Kidney (tissue), 14 donors: ENCODE data around the gene SCUBE2. TPM values are rescaled to one million over a fixed set of nuclear protein-coding genes. Genes with fewer than 3 reads are reported as not detected.
A peak's percentile ranks its signal among the peaks of the same experiment; 100 is the strongest.

Source experiments
- DNase-seq, 5 donors: peaks; one replicate each; pipeline ENCODE4 v3.0.0-alpha.2; 2013 to 2020
- FAIRE-seq: peaks from 2 replicates; lab custom pipeline; 2012; peaks lifted over from hg19 to GRCh38; lab: Jason Lieb, UNC
- H3K27ac ChIP-seq, 2 donors: one replicate each; pipeline ENCODE4 v1.7.0; 2013; ENCODE audit warnings: low read depth in 2 of 2, low read length in 2 of 2, inconsistent platforms in 1 of 2
- H3K27me3 ChIP-seq: one replicate; pipeline ENCODE4 v1.7.1; 2013; ENCODE audit warnings: low read length, inconsistent platforms; ENCODE audit not compliant: control insufficient read depth, insufficient read depth
- H3K36me3 ChIP-seq, 3 donors: one replicate each; pipeline versions ENCODE4 v1.7.0 to v1.7.1; 2013; ENCODE audit warnings: low read length in 3 of 3, control low read depth in 1 of 3, inconsistent platforms in 1 of 3; ENCODE audit not compliant: insufficient read depth in 3 of 3, control insufficient read depth in 2 of 3
- H3K4me1 ChIP-seq, 3 donors: one replicate each; pipeline versions ENCODE4 v1.7.0 to v1.7.1; 2013; ENCODE audit warnings: low read length in 3 of 3, inconsistent platforms in 1 of 3, low read depth in 1 of 3; ENCODE audit not compliant: control insufficient read depth in 2 of 3, insufficient read depth in 2 of 3
- H3K4me3 ChIP-seq, 3 donors: one replicate each; pipeline versions ENCODE4 v1.7.0 to v1.8.1; 2013; ENCODE audit warnings: low read length in 3 of 3, control low read depth in 1 of 3, inconsistent platforms in 1 of 3
- H3K9ac ChIP-seq, 3 donors: one replicate each; pipeline versions ENCODE4 v1.7.0 to v1.7.1; 2013; ENCODE audit warnings: low read length in 3 of 3, control low read depth in 1 of 3, inconsistent platforms in 1 of 3
- H3K9me3 ChIP-seq, 3 donors: one replicate each; pipeline versions ENCODE4 v1.7.0 to v1.7.1; 2013; ENCODE audit warnings: low read length in 3 of 3, control low read depth in 1 of 3, inconsistent platforms in 1 of 3; ENCODE audit not compliant: control insufficient read depth in 2 of 3, insufficient read depth in 1 of 3
- CTCF ChIP-seq: IDR thresholded peaks from 3 replicates; pipeline ENCODE4 v1.5.1; 2012; ENCODE audit warnings: mild to moderate bottlenecking, moderate library complexity, borderline replicate concordance; ENCODE audit not compliant: insufficient read depth; ENCODE audit errors: extremely low read depth
- intact Hi-C: fragments of 100-400 bp; cut with DNase I; formaldehyde crosslinking; loops from one replicate; pipeline ENCODE4 v1.11.1; 2022
- polyA plus RNA-seq: library from polyadenylated mRNA; stranded (reverse); fragments of 350-450 nt; fragmentation: Illumina TruSeq; extraction: RNeasy Lipid Tissue Mini Kit (QIAGEN cat#74804); gene quantifications from one replicate; pipeline ENCODE4 v1.2.3, GENCODE V29; 2014; ENCODE audit warnings: low read depth, low replicate concordance; ENCODE audit not compliant: insufficient read depth
- total RNA-seq: library from RNA; stranded (reverse); fragmentation: NEBNext Ultra II Directional; extraction: Animal tissue kit (Norgen Biotek cat#: 25700); gene quantifications from one replicate; pipeline ENCODE4 v1.2.1, GENCODE V29; 2021
- donor health status: control.
- donor health status: control.
- donor health status: control.
- donor health status: control.
- donor health status: control.
- donor health status: DM: yes; HTN: yes; CAD: no.
- donor health status: Normal renal cell carcinoma (clear cell type).

SCUBE2 gene
- total and polyA plus RNA-seq, 2 donors from 2014 or later, result 0.65 to 3.5 TPM

GRCh38 chr11:9052316-9052715 lies 39.1 kb downstream of the SCUBE2 start:
- intact Hi-C loops, result no loop called here
- Histone ChIP-seq H3K27ac (no peak overlapping the region), H3K4me1 (no peaks in the 10 kb centered on the region), H3K9me3 (no peaks in the 10 kb centered on the region), H3K27me3 (no peaks in the 10 kb centered on the region), H3K36me3 (no peaks in the 10 kb centered on the region), H3K4me3 (no peak overlapping the region), H3K9ac (no peak overlapping the region)
- TF ChIP-seq CTCF, result no peak
- DNase-seq (no peak), FAIRE-seq (no peak)

GRCh38 chr11:9049959-9050358 lies 41.4 kb downstream of the SCUBE2 start:
- Histone ChIP-seq H3K27me3 (no peaks in the 10 kb centered on the region), H3K4me1 (no peaks in the 10 kb centered on the region), H3K9me3 (no peaks in the 10 kb centered on the region), H3K4me3 (no peak overlapping the region), H3K9ac (no peak overlapping the region), H3K27ac (no peak overlapping the region), H3K36me3 (no peaks in the 10 kb centered on the region)
- no peak for DNase-seq
- intact Hi-C loops, result no loop called here
- no peak for FAIRE-seq
- no peak for TF ChIP-seq CTCF

GRCh38 chr11:9047964-9048523 lies 43.4 kb downstream of the SCUBE2 start:
- H3K27ac ChIP-seq, result no peak overlapping the region
- DNase-seq, result peak in 3 of 5 donors; percentile 20 to 90 (median 74)

More at GRCh38 chr11:9047964-9048523, 43.4 kb downstream of the SCUBE2 start:
- intact Hi-C loops, result no loop called here
- no peak for FAIRE-seq
- no peak for TF ChIP-seq CTCF
- H3K9ac ChIP-seq, result no peak overlapping the region
- no peaks in the 10 kb centered on the region for H3K36me3 ChIP-seq
- no peaks in the 10 kb centered on the region for H3K4me1 ChIP-seq
- H3K27me3 ChIP-seq, result no peaks in the 10 kb centered on the region
- no peak overlapping the region for H3K4me3 ChIP-seq
- H3K9me3 ChIP-seq, result no peaks in the 10 kb centered on the region
